Muscle layer of duodenum (tissue), 2 donors: ENCODE measurements around the gene AAK1.

ENCODE experiments used
- H3K27ac ChIP-seq: one replicate; pipeline ENCODE4 v1.7.0; 2013; ENCODE audit warnings: mild to moderate bottlenecking, low read length
- H3K27me3 ChIP-seq: one replicate; pipeline ENCODE4 v1.7.0; 2013; ENCODE audit warnings: low read depth, mild to moderate bottlenecking, control low read depth, low read length
- H3K36me3 ChIP-seq, 2 donors: one replicate each; pipeline ENCODE4 v1.7.0; 2013; ENCODE audit warnings: low read length in 2 of 2, control low read depth in 1 of 2, mild to moderate bottlenecking in 1 of 2; ENCODE audit not compliant: insufficient read depth in 2 of 2, control insufficient read depth in 1 of 2
- H3K4me1 ChIP-seq, 2 donors: one replicate each; pipeline ENCODE4 v1.7.0; 2013; ENCODE audit warnings: low read length in 2 of 2, mild to moderate bottlenecking in 2 of 2, control low read depth in 1 of 2, moderate library complexity in 1 of 2; ENCODE audit not compliant: insufficient read depth in 2 of 2, control insufficient read depth in 1 of 2
- H3K4me3 ChIP-seq, 2 donors: one replicate each; pipeline ENCODE4 v1.7.0; 2013; ENCODE audit warnings: low read length in 2 of 2, low read depth in 1 of 2, mild to moderate bottlenecking in 1 of 2
- H3K9me3 ChIP-seq, 2 donors: one replicate each; pipeline ENCODE4 v1.7.0; 2013; ENCODE audit warnings: low read length in 2 of 2, control low read depth in 1 of 2, mild to moderate bottlenecking in 1 of 2; ENCODE audit not compliant: control insufficient read depth in 1 of 2
- donor health status: healthy.

AAK1 gene

DNA sequence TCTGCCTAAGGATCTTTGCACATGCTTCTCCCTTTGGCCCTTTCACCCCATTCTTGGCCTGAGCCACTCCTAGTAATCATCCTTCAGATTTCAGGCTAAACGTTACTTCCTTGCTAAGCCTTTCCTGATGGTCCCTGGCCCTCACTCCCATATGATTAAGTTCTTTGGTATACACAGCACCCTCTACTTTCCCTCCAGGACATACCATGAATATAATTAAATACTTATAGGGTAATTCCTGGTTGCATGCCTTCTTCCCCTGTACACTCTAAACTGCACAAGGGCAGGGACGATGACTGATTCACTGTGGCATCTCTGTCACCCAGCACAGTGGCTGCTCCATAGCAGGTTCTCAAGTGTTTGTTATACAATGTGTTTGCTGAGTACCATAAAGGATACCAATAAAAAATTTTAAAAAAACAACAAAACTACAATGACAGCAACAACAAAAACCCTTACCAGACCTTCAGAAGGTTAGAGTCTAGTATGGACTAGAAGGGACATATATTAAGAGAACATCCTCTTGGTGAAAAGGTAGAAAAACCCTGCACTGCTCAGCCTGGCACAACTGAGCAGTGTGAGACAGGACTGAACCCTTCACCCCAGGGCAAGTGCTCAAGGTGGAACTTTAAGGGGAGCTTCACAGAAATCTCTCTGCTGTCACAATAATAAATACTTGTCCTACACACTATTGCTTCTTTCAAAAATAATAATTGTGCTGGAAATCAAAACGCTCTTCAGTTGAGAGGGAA is 76.2 kb downstream of the AAK1 start:
- Histone ChIP-seq H3K9me3 (no peaks in the 10 kb centered on the region), H3K4me3 (no peak overlapping the region), H3K27me3 (no peaks in the 10 kb centered on the region), H3K36me3 (no peaks in the 10 kb centered on the region), H3K27ac (no peak overlapping the region), H3K4me1 (peaks cover 0 to 3% of the 10 kb centered on the region in 2 donors)

DNA sequence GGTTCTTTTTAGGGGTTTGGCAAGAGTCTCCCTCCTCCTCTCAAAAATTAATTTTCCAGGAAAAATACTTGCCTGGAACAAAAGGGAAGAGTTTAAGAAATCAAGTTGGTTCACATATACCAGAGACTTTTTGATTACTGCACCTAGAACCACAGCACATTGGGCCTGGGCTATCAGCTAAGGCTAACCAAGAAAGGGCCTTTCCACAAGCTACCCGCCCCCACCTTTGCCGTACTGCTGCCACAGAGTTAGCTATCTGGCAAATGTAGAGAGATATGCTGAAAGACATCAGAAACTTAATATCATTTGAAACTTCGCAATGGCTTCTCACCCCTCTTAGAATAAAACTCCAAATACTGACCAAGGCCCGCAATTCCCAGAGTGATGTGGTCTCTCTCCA is 76.9 kb downstream of the AAK1 start:
- Histone ChIP-seq H3K4me1 (no peaks in the 10 kb centered on the region), H3K4me3 (no peak overlapping the region), H3K36me3 (no peaks in the 10 kb centered on the region), H3K27me3 (no peaks in the 10 kb centered on the region), H3K27ac (no peak overlapping the region), H3K9me3 (no peaks in the 10 kb centered on the region)

DNA sequence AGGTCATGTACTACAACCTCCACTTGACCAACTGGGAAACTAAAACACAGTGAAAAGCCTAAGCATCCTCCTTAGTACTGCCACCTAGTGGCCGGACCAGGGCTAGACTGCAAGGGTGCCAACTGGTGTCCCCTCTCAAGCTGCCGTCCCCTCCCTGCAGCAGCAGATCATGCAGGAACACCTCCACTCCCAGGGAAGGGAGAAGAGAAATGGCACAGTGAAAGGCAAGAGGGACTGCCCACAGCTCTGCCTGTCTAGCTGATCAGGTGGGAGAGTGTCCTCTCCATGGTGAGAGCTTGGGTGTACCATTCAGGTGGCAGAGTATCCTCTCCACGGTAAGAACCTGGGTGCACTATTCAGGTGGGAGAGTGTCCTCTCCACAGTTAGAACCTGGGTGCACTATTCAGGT is 78.1 kb downstream of the AAK1 start:
- Histone ChIP-seq H3K27me3 (no peaks in the 10 kb centered on the region), H3K9me3 (no peaks in the 10 kb centered on the region), H3K27ac (no peak overlapping the region), H3K36me3 (no peaks in the 10 kb centered on the region), H3K4me3 (no peak overlapping the region), H3K4me1 (peaks cover 0 to 2% of the 10 kb centered on the region in 2 donors)

DNA sequence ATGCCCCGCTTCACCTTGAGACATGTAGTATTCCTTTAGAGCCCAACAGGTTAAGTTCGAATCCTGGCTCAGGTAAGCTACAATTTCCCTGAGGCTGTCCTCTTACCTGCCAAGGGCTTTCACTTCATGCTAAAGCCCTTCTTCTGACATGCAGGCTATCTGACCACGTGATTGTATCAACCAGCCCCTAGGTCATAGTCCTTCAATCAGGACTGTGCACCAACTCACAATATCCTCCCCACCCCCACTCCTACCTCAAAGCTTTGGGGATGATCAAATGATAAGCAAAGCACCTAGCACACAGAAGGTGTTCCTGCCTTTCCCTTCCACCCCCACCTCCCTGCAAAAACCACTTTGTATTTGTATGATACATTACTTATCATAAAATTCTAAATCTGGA is 78.9 kb downstream of the AAK1 start:
- H3K4me3 ChIP-seq, result no peak overlapping the region
- no peaks in the 10 kb centered on the region for H3K27me3 ChIP-seq
- H3K36me3 ChIP-seq, result no peaks in the 10 kb centered on the region
- no peaks in the 10 kb centered on the region for H3K9me3 ChIP-seq
- H3K27ac ChIP-seq, result no peak overlapping the region
- peaks cover 4 to 11% of the 10 kb centered on the region in 2 donors for H3K4me1 ChIP-seq

DNA sequence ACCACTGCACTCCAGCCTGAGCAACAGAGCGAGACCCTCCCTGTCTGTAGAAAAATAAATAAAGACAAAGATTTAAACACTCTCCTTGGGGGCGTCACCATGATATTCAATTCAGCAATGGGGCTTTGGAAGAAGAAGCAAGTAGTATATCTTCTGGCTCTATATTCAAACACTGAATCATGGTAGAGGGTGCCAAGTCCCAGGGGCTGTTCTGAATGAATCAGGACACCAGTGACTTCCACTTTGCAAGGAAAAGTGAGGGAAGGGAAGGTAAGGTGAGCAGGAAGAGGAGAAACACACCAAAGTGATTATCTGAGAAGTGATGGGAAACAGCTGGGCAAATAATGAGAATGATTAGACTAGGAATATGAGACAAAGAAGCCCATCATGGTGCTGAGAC is 80.5 kb downstream of the AAK1 start:
- Histone ChIP-seq H3K9me3 (no peaks in the 10 kb centered on the region), H3K27me3 (no peaks in the 10 kb centered on the region), H3K4me1 (peaks cover 4 to 11% of the 10 kb centered on the region in 2 donors), H3K36me3 (no peaks in the 10 kb centered on the region), H3K4me3 (no peak overlapping the region), H3K27ac (no peak overlapping the region)

DNA sequence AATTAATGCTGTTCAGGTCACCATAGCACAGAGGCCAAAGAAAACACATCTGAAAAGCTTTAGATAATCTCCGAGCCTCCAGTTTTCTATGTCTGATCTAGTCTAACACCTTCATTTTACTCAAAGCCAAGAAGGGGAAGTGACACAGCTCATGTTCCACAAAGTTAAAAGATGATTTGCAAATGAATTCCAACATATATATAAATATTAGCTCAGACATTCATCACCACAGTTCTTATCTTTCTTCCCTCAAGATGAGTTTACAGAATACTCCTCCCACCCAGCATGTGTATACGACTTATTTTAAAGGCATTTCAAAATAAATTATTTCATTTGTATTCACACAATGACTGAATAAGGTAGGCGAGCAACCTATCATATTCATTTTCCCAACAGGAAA is 82.4 kb downstream of the AAK1 start:
- H3K27ac ChIP-seq, result no peak overlapping the region
- no peaks in the 10 kb centered on the region for H3K9me3 ChIP-seq
- no peaks in the 10 kb centered on the region for H3K36me3 ChIP-seq
- H3K4me1 ChIP-seq, result peaks cover 4 to 11% of the 10 kb centered on the region in 2 donors
- no peaks in the 10 kb centered on the region for H3K27me3 ChIP-seq
- H3K4me3 ChIP-seq, result no peak overlapping the region

- H3K36me3 ChIP-seq, result no peaks in the 10 kb centered on the region
- peaks cover 4 to 11% of the 10 kb centered on the region in 2 donors for H3K4me1 ChIP-seq
- no peak overlapping the region for H3K4me3 ChIP-seq
- no peak overlapping the region for H3K27ac ChIP-seq
- H3K27me3 ChIP-seq, result no peaks in the 10 kb centered on the region
- no peaks in the 10 kb centered on the region for H3K9me3 ChIP-seq
Observed at GRCh38 chr2:69560147-69560482, 83.4 kb downstream of the AAK1 start.

DNA sequence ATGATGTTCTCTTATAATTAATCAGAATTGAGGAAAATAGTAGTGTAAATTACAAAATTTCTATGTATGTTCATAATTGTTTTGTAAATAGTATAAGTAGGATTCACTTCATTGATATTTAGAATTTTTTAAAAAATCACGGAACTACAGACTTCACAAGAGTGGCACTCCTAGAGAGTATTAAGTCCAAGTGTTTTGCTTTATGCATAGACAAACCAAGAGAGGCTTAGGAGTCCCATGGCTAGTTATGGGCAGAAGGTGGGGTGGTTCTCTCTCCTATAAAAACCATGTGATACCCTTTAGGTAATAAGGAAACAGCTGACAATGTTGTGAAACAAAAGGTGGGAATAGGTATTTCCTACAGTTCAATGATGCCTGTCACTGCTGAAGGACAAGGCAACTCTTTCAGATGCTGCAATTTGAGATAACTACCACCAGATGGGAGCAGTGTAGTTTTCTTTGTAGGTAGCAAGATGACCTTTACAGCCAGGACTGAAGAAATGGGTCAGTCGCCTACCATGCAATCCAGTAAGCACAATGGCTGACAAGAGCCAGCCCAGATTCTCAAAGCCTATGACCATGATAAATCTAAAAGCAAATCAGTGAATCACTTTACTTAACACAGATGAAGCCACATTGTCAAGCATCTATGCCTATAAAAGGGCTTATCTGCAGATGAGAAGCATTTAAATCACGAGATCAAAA is 83.9 kb downstream of the AAK1 start:
- no peaks in the 10 kb centered on the region for H3K9me3 ChIP-seq
- no peaks in the 10 kb centered on the region for H3K36me3 ChIP-seq
- no peak overlapping the region for H3K27ac ChIP-seq
- no peaks in the 10 kb centered on the region for H3K27me3 ChIP-seq
- H3K4me1 ChIP-seq, result peaks cover 4 to 11% of the 10 kb centered on the region in 2 donors
- H3K4me3 ChIP-seq, result no peak overlapping the region

DNA sequence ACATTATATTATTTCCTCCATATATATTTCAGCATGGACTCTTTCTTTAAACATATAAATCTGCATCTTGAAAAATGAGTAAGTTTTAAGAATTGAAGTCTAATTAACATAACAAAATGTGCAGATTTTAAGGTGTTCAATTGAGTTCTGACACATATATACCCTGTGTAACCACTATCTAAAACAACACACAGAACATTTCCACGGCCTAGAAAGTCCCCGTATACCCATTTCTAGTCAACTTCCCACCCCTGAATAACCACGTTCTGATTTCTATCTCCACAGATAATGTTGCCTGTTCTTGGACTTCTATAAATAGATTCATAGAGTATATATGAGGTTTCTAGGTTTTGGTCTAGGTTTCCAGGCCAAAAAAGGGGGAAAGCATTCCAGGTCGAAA is 87.5 kb downstream of the AAK1 start:
- H3K36me3 ChIP-seq, result no peaks in the 10 kb centered on the region
- no peak overlapping the region for H3K27ac ChIP-seq
- H3K4me1 ChIP-seq, result peaks cover 4 to 11% of the 10 kb centered on the region in 2 donors
- no peaks in the 10 kb centered on the region for H3K27me3 ChIP-seq
- no peaks in the 10 kb centered on the region for H3K9me3 ChIP-seq
- no peak overlapping the region for H3K4me3 ChIP-seq

GRCh38 chr2:69554981-69555380 is 88.6 kb downstream of the AAK1 start:
- Histone ChIP-seq H3K4me1 (peaks cover 3 to 4% of the 10 kb centered on the region in 2 donors), H3K4me3 (no peak overlapping the region)

DNA sequence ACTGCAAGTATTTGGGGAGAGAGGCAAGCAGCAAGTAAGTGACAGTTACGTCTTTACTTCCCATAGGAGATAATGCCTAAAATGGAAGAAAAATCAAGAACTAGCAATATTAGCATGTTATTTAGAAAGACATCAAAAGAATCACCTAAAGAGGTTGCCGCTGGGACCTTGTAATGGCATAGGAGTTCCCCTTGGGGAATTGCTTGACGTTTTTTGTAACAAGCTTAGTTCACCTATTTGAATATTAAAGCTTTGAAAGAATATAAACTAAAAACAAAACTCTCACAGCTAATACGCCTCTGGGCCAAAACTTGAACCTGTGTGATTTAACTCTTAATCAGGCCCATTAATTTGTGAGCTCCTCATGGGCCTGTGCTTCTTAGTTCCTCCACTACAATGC is 89.0 kb downstream of the AAK1 start:
- H3K36me3 ChIP-seq, result no peaks in the 10 kb centered on the region
- no peak overlapping the region for H3K4me3 ChIP-seq
- H3K4me1 ChIP-seq, result no peaks in the 10 kb centered on the region
- no peak overlapping the region for H3K27ac ChIP-seq
- no peaks in the 10 kb centered on the region for H3K9me3 ChIP-seq
- H3K27me3 ChIP-seq, result no peaks in the 10 kb centered on the region

More at GRCh38 chr2:69554981-69555380, 88.6 kb downstream of the AAK1 start:
- Histone ChIP-seq H3K9me3 (no peaks in the 10 kb centered on the region), H3K36me3 (no peaks in the 10 kb centered on the region), H3K27ac (no peak overlapping the region), H3K27me3 (no peaks in the 10 kb centered on the region)
